ENCODE results near the gene PCGF5.
"Not testable (repeated sequence)": the region's sequence is repeated elsewhere in the genome, so short reads cannot be mapped to it uniquely, and the experiment has no call there.

Gene PCGF5

DNA sequence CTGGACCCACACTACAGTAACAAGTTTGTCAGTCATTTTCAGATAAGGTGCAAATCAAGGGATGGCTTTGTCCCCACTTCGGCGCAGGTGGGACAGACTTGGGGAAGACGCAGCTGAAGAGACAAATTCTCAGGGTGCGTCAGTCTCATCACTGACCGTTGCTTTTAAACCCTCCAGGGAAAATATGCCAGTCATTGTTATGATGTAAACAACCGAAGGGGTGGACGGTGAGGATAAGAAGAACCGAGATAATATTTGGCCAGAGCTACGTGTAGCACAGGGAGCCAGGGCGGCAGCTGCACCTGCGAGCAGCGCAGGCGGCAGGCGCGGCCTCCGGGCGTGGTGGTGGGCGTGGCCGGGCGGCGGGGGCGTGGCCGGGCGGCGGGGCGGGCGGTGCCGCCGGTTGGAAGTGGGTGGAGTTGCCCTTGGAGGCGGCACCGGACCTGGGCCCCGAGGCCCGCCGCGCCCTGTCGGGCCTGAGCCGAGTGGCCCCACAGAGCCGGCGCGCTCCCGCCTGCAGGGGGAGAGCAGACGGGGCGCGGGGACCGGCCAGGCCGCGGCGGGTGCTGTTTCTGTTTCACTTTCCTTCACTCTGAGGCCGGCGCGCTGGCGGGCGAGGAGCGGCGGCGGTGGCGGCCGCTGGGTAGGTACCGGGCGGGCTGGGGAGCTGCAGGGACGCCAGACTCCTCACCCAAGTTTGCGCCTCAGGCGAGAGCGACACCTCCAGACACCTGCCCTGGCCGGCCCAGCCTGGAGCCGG lies at the start of gene PCGF5:
Gene PCGF5 (plus strand): TSS at position 470 of the 760 bp plus-strand sequence. CDS start 2,209 bp downstream, outside the sequence.
- peak; percentile 80 for DNase-seq

- no peak for DNase-seq
Observed at GRCh38 chr10:91171485-91171884, 49.0 kb upstream of the PCGF5 start.

DNA sequence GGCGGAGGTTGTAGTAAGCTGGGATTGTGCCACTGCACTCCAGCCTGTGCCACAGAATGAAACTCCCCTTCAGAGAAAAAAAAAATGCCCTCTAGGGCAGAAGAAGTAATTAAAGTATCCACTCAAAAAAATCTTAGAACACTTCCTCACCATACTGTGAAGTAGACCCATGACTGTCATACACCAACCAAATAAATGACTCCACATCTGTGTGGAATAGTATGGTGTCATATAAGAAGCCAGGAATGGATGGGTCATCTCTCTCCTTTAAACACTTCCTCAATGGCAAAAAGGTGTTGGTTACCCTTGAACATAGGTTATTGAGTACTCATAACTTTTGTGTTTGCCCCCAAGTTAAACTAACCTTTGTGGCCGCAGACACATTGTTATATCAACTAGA lies 48.1 kb upstream of the PCGF5 start:
- no peak for DNase-seq

GRCh38 chr10:91185239-91185875 lies 35.1 kb upstream of the PCGF5 start:
- no peak for DNase-seq

- DNase-seq, result no peak
Observed at GRCh38 chr10:91187156-91187555, 33.3 kb upstream of the PCGF5 start.

- not testable (repeated sequence) for DNase-seq
Observed at GRCh38 chr10:91188010-91188409, 32.5 kb upstream of the PCGF5 start.

DNA sequence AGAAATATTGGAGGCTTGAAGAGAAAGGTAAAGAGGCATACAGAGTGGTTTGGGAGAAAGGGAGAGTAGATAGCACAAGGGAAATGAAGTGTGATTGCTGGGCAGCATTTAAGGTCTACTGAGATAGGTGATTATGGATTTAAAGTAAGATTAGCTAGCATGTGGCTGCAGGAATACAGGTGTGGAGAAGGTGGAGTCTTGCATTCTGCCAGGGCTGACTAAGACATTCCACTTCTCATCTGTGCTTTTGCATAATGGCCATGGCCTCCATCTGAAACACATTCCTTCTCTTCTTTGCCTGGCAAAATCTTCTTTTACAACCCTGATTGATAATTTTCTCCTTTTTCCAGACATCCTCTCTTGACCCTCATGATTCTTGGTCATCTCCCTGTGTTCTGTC lies 31.6 kb upstream of the PCGF5 start:
- DNase-seq, result no peak

- DNase-seq, result no peak
Observed at GRCh38 chr10:91190388-91190870, 30.0 kb upstream of the PCGF5 start.

DNA sequence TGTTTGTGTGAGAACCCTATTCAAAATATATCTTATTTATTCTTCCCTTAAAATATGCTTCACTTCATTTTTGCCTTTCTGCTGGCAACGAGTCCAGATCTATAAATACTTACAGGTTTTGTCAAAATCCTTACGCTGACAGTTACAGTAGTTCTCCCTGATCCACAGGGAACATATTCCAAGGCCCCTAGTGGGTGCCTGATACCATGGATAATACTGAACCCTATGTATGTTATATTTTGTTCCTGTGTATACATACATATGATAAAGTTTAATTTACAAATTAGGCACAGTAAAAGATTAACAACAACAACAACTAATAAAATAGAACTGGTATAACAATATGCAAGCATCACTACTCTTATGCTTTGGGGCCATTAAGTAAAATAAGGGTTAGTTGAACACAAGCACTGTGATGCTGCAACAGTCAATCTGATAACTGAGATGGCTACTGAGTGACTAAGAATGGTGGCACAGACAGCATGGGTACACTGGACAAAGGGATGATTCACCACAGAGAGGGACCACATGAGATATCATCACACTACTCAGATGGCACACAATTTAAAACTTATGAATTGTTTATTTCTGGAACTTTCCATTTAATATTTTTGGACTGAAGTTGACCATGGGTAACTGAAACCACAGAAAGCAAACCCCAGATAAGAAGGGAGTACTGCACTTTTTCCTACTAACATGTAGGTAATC lies 29.4 kb upstream of the PCGF5 start:
- DNase-seq, result no peak

DNA sequence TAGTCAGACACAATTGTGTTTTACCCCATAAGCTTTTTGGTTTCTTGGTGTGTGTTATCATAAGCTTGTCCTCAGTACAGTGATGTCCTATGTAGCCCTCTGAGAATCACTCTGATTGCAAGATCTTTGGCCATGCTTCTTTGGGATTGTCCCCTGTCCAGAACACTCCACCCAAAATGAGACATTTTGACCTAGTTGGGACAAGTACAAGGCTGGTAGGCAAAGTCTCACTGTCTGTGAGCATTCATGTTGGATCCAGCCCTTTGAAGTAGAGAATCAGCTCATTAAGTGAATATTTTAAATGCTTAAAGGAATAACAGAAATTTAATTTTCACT lies 28.9 kb upstream of the PCGF5 start:
- DNase-seq, result no peak

- no peak for DNase-seq
Observed at GRCh38 chr10:91194497-91195179, 25.8 kb upstream of the PCGF5 start.

DNA sequence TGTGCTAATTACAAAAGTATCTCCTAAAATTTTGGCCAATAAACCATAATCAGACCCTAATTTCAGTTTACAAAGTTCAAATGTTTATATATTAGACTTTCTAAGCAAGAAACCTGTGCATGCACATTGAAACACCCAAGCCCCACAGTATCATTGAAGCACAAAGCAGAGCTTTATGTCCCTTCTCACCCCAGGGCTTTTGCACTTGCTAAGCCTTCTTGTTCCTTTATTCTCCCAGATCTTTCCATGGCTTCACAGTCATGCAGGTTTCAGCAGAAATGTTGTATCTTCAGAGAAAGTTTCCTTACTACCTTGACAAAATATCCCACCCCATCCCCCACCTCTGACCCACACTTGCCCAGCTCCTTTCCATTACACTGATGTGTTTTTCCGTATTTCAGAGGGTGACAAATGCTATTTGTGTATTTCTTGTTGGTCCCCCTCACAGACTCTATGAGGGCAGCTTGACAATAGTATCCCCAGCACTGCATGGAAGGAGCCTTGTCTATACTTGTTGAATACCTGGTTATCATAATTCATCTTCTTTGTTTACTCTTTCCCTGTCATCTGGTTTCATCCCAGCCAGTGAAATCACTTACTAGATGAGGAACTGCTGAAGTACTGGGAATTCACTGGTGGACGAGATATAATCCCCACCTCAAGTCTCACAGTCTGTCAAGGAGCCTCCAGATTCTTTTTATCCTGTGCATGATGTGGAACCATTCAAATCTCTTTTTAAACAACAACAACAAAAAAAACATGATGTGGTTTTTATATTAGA lies 24.0 kb upstream of the PCGF5 start:
- DNase-seq, result no peak

DNA sequence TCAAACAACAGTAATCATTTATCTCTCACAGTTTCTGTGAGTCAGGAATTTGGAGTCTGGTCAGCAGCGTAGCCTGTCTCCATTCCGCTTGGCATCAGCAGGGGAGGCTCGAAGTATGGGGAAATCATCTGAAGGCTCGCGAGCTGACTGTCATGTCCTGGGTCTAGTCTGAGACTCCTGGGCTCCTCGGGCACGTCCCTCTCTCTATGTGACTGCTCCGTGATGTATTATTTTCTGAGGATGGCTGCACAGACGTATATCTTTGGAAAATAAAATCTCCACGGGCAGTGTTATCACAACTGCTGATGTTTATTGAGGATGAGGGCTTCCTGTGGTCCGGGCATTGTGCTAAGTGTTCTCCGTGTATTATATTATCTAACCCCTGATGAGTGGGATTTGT lies 23.3 kb upstream of the PCGF5 start:
- DNase-seq, result no peak

DNA sequence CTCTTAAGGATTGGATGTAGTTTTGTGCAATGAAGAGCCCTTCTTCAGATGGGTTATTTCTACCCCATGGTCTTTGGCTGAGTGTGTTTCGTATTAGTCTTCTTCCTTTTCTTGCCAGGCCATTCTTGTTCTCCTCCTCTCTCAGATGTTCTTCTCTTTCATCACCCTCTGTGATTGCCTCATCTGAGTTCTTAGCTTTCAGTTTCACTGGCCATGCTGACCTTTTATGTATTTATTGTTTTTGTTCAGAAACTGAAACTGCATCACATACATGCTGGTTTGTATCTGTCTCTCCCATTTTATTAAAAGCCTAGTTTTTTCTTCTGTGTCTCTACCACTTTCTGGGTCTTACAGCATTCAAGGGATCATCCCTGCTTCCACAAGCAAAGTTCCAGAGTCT lies 21.7 kb upstream of the PCGF5 start:
- DNase-seq, result no peak

GRCh38 chr10:91200314-91201212 lies 19.9 kb upstream of the PCGF5 start:
- DNase-seq, result no peak

GRCh38 chr10:91201213-91201996 lies 19.1 kb upstream of the PCGF5 start:
- no peak for DNase-seq

- DNase-seq, result no peak
Observed at GRCh38 chr10:91206427-91206826, 14.0 kb upstream of the PCGF5 start.

- no peak for DNase-seq
Observed at GRCh38 chr10:91206837-91207474, 13.5 kb upstream of the PCGF5 start.

DNA sequence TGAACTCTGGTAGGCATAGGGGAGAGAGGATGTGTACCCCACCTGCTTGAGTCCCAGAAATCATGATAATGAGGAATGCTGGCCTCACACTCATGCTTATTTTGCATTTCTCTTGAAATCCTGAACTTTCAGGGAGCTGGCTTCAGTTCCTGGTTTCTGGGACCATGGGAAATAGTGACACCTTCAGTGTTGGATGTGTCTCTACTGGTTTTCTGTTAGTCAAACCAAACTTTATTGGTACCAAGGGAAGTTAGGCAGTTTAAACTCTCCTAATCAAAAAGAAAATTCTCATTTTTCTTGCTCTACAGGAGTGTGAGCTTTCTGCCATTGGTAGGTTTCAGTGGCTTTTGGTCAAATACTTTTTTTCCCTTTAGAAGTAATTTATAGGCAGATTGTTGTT lies 11.8 kb upstream of the PCGF5 start:
- no peak for DNase-seq

DNA sequence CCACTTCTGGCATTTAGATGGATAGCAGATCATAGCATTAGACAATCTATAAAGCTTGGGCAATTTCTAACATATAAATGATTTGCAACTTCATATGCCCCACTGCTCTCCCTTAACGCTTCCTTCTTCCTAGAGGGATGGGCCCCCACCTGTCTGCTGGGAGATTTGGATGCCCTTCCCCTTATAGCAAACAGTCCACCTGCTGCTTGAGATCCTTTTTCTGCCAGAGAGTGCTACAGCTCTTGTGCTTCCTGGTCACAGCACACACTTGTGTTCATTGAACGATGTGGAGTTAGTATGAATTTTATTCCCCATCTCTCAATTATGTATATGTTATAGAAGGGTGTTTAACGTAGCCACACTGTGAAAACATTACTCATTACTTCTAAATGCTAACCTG lies 10.4 kb upstream of the PCGF5 start:
- DNase-seq, result peak; percentile 41
